Psoas muscle (tissue), 8 donors: ENCODE results near the gene MAP3K6. TPM values are rescaled to one million over a fixed set of nuclear protein-coding genes. Genes with fewer than 3 reads are reported as not detected.

Source experiments
- ATAC-seq, 4 donors: fragments of 200-7000 bp; cut with Tn5 transposase; one replicate each; pipeline ENCODE4 v1.9.1; 2020; ENCODE audit warnings: moderate library complexity in 3 of 4, mild to moderate bottlenecking in 2 of 4
- DNase-seq, 2 donors: peaks; one replicate each; pipeline ENCODE4 v3.0.0-alpha.2; 2020
- H3K27ac ChIP-seq: fragments of 200-600 bp; one replicate; pipeline ENCODE4 v1.8.0; 2022
- H3K27me3 ChIP-seq, 3 donors: fragments of 200-600 bp in 1 of 3; one replicate each; pipeline versions ENCODE4 v1.6.1 to v1.8.0; 2013 to 2022; ENCODE audit warnings: low read length in 2 of 3, mild to moderate bottlenecking in 2 of 3, moderate library complexity in 1 of 3; ENCODE audit not compliant: insufficient read depth in 3 of 3
- H3K36me3 ChIP-seq, 2 donors: fragments of 200-600 bp in 1 of 2; one replicate each; pipeline versions ENCODE4 v1.6.1 to v1.8.0; 2013 to 2022; ENCODE audit warnings: low read depth in 1 of 2, mild to moderate bottlenecking in 1 of 2, moderate library complexity in 1 of 2; ENCODE audit not compliant: insufficient read depth in 1 of 2
- H3K4me1 ChIP-seq: fragments of 200-600 bp; one replicate; pipeline ENCODE4 v1.8.0; 2022
- H3K4me3 ChIP-seq: fragments of 200-600 bp; one replicate; pipeline ENCODE4 v1.8.0; 2022; ENCODE audit warnings: mild to moderate bottlenecking
- H3K9me3 ChIP-seq: fragments of 200-600 bp; one replicate; pipeline ENCODE4 v1.8.0; 2022
- CTCF ChIP-seq: fragments of 200-600 bp; IDR thresholded peaks from one replicate; pipeline ENCODE4 v1.8.0; 2022; ENCODE audit warnings: antibody characterized with exemption
- WGBS, 3 donors: extraction: QIAGEN DNeasy Blood & Tissue Kit; methylation state at CpG; one replicate each; pipeline versions ENCODE4 v1.1.6 to v1.1.7; 2013; 5-methylcytosine and 5-hydroxymethylcytosine counted together
- intact Hi-C, 2 donors: fragments of 100-400 bp; cut with DNase I; formaldehyde crosslinking; loops; one replicate each; pipeline versions ENCODE4 v1.11.0 to v1.14.2; 2022
- polyA plus RNA-seq, 3 donors: library from polyadenylated mRNA; stranded (reverse); fragments of 200-250 nt; gene quantifications; one replicate each; pipeline ENCODE4 v1.2.3, GENCODE V29; 2013
- total RNA-seq, 4 donors: library from RNA; stranded (reverse); fragmentation: NEBNext Ultra II Directional in 2 of 4; extraction: Animal tissue kit (Norgen Biotek cat#: 25700) in 2 of 4; gene quantifications; one replicate each; pipeline versions ENCODE4 v1.2.1 to v1.2.4, GENCODE V29; 2021 to 2023
- donor health status: healthy with polysubstance abuse.
- donor health status: DM: no; HTN: no; CAD: no; lungs with moderate emphysema.
- donor health status: Bipolar disorder and iron deficiency.
- donor health status: healthy.
- donor health status: DM: yes; HTN: yes; CAD: no.
- donor health status: DM: no; HTN: no; CAD: no.
- donor health status: DM: no; HTN: no; CAD: no.
- donor health status: DM: yes; HTN: yes; CAD: no.

MAP3K6 gene
- total and polyA plus RNA-seq, 7 donors = 11.1 to 29.8 (median 17.6) TPM

- Histone ChIP-seq H3K27me3 (peaks cover 0 to 27% (median 24%) of the 10 kb centered on the region in 3 donors), H3K36me3 (peaks cover 0 to 13% of the 10 kb centered on the region in 2 donors), H3K9me3 (no peaks in the 10 kb centered on the region), H3K27ac (no peak overlapping the region), H3K4me1 (peaks cover 7% of the 10 kb centered on the region), H3K4me3 (peak overlapping the region; percentile 56)
- 18 to 20% (median 19%) methylated on average over 57 to 62 of the region's 62 CpGs for WGBS, 3 donors
- TF ChIP-seq CTCF = no peak
- DNase-seq (peak; percentile 50 to 73), ATAC-seq (peak; percentile 23 to 65 (median 42))
- intact Hi-C loops = no loop called here
Measured at GRCh38 chr1:27350663-27351540, 15.9 kb downstream of the MAP3K6 start.

GRCh38 chr1:27349784-27350662 lies 16.7 kb downstream of the MAP3K6 start:
- peak; percentile 53 to 66 (median 62) for ATAC-seq
- intact Hi-C loops = loop anchor here in 1 of 2 donors (10.0 kb wide), 1 partner anchor 1675 kb away; no protein-coding TSS in a partner anchor
- peaks cover 0 to 4% of the 10 kb centered on the region in 2 donors for H3K36me3 ChIP-seq
- no peak for TF ChIP-seq CTCF
- no peaks in the 10 kb centered on the region for H3K9me3 ChIP-seq
- peak overlapping the region; percentile 56 for H3K4me3 ChIP-seq
- no peak overlapping the region for H3K27ac ChIP-seq
- peak; percentile 65 to 71 for DNase-seq
- peaks cover 7% of the 10 kb centered on the region for H3K4me1 ChIP-seq
- peaks cover 0 to 27% (median 24%) of the 10 kb centered on the region in 3 donors for H3K27me3 ChIP-seq
- 6 to 9% (median 6%) methylated on average over 55 to 84 of the region's 84 CpGs for WGBS, 3 donors

GRCh38 chr1:27348861-27349783 lies 17.6 kb downstream of the MAP3K6 start:
- Histone ChIP-seq H3K27me3 (peaks cover 0 to 27% (median 24%) of the 10 kb centered on the region in 3 donors), H3K27ac (no peak overlapping the region), H3K36me3 (no peaks in the 10 kb centered on the region), H3K4me1 (peaks cover 7% of the 10 kb centered on the region), H3K9me3 (no peaks in the 10 kb centered on the region), H3K4me3 (peak overlapping the region; percentile 56)
- 19 to 32% (median 26%) methylated on average over 35 to 51 of the region's 51 CpGs for WGBS, 3 donors
- TF ChIP-seq CTCF = no peak
- intact Hi-C loops = loop anchor here in 1 of 2 donors (10.0 kb wide), 1 partner anchor 1674 kb away; no protein-coding TSS in a partner anchor
- DNase-seq (no peak), ATAC-seq (peak; percentile 26 to 38 (median 34))
